NCI-H2029 treated with DMSO at 0.1 percent for 48 hours (cell line): ENCODE data around the gene LRRC15.
A peak's percentile ranks its signal among the peaks of the same experiment; 100 is the strongest.

Experiments
- DNase-seq: peaks from one replicate; lab custom pipeline; 2025; lab: John Stamatoyannopoulos, UW

Gene LRRC15

DNA sequence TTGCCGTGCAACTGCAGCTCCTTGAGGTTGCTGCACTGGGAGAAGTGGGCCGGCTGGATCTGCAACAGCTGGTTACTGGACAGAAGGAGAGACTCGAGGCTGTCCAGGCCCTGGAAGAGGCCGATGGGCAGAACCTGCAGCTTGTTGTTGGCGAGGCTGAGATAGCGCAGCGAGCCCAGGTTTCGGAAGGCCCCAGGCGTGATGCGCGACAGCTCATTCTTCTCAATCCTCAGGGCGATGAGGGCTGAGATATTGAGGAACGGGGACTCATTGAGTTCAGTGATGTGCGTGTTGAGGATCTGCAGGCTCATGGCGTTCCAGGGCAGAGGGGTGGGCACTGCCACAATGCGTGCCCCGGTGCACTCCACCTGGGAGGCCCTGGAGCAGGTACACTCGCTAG, 9.0 kb downstream of the LRRC15 start:
- no peak for DNase-seq

- no peak for DNase-seq
These were observed 11.9 kb downstream of the LRRC15 start for GRCh38 chr3:194357681-194358080.

GRCh38 chr3:194355379-194355778, 14.2 kb downstream of the LRRC15 start:
- no peak for DNase-seq

DNA sequence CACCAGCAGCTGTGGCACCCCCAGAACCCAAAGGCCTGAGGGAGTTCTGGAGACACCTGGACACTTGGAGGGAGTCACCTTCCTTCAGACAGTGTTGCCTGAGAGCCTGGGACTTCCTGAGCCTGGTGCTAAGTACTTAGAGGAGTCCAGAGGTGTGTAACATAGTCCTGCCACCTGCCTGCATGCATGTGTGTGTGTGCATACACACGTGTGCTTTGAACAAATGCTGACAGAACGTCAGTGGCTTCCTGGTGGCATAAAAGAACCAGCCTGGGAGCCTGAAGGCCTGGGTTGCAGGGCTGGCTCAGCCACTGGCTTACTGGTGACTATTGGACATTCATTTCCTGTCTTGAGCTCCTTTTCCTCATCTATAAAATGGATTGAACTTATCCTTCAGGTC, 15.2 kb downstream of the LRRC15 start:
- DNase-seq: no peak

GRCh38 chr3:194352667-194353246, 16.8 kb downstream of the LRRC15 start:
- no peak for DNase-seq

GRCh38 chr3:194351952-194352536, 17.5 kb downstream of the LRRC15 start:
- no peak for DNase-seq

- DNase-seq: no peak
These were observed 18.4 kb downstream of the LRRC15 start, which contains the start of gene CPN2 for GRCh38 chr3:194351080-194351672. Gene CPN2, minus strand, starts transcription at chr3:194351328. Its CDS starts 8,626 bp downstream, at chr3:194342702.

GRCh38 chr3:194350726-194351071, 18.8 kb downstream of the LRRC15 start:
- no peak for DNase-seq

DNA sequence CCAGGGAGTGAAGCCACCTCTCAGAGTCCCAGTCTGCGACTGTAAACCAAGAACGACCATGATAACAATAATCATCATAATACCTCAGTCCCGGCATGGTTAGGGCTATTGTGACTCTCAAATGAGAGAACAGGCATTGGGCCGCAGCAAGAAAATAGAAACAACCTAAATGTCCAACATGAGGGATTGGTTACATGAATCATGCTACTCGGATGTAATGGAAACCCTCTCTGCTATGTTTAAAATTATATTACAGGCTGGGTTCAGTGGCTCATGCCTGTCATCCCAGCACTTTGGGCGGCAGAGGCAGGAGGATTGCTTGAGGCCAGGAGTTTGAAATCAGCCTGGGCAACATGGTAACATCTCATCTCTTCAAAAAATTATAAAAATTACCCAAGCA, 21.2 kb downstream of the LRRC15 start:
- DNase-seq: no peak

- no peak for DNase-seq
These were observed 22.9 kb downstream of the LRRC15 start for GRCh38 chr3:194346621-194347020.

DNA sequence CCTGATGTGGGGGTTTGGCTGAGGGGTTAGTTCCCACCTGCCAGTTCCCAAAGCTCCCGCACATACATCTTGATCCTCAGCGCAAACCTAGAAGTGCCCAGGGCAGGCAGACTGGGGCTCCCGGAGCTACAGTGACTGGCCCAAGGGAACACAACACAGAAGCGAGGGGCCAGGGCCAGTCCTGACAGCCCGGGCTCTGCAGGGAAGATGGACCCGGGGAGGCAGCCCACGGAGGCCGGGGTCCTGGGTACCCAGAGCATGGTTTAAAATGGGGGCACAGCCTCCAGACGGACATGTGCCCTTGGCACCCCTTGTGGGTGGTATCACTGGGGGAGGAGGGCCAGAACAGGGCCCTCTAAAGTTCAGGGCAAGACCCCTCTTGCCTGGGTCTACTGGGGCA, 23.5 kb downstream of the LRRC15 start:
- DNase-seq: no peak

GRCh38 chr3:194344012-194344411, 25.5 kb downstream of the LRRC15 start:
- DNase-seq: peak; percentile 2

GRCh38 chr3:194343561-194343893, 26.0 kb downstream of the LRRC15 start:
- DNase-seq: no peak

- no peak for DNase-seq
These were observed 26.5 kb downstream of the LRRC15 start for GRCh38 chr3:194342861-194343560.

GRCh38 chr3:194340757-194341400, 28.7 kb downstream of the LRRC15 start:
- DNase-seq: no peak

GRCh38 chr3:194339840-194340239, 29.7 kb downstream of the LRRC15 start:
- DNase-seq: no peak

- no peak for DNase-seq
These were observed 30.2 kb downstream of the LRRC15 start for GRCh38 chr3:194339356-194339755.

- DNase-seq: no peak
These were observed 31.4 kb downstream of the LRRC15 start for GRCh38 chr3:194337965-194338753.

DNA sequence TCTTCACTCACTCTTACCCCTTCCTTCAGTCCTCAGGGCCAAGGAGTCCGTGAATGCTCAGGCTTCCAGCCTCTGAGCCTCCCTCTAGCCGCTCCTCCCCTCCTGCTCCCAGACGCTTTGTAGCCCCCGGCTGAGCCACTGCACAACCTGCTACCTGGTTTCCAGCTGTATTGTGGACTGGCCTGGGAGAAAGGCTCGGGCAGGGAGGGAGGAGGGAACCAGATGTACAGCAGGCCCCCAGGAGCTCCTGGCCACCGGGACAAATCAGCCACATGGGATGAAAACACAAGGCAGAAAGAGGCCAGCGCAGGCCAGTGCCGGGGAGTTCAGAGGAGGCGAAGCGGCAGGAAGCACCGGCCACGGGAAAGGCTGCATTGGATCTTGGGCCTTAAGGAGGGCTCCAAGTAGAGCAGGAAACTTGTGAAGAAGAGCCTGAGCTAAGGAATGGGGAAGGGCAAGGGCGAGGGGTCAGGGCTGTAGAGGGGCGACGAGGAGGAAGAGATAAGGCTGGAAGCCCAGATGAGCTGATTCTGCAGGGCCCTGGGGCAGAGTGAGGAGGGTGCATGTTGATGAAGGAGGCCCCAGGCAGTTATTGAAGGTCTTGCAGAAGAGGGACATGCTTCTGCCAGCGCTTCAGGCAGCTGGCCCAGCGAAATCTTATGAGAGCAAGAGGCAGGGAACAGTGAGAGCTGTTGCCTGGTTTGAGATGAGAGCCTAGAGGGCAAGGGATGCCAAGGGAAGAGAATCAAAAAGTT, 32.8 kb downstream of the LRRC15 start:
- no peak for DNase-seq

- no peak for DNase-seq
These were observed 35.6 kb downstream of the LRRC15 start for GRCh38 chr3:194333981-194334320.

DNA sequence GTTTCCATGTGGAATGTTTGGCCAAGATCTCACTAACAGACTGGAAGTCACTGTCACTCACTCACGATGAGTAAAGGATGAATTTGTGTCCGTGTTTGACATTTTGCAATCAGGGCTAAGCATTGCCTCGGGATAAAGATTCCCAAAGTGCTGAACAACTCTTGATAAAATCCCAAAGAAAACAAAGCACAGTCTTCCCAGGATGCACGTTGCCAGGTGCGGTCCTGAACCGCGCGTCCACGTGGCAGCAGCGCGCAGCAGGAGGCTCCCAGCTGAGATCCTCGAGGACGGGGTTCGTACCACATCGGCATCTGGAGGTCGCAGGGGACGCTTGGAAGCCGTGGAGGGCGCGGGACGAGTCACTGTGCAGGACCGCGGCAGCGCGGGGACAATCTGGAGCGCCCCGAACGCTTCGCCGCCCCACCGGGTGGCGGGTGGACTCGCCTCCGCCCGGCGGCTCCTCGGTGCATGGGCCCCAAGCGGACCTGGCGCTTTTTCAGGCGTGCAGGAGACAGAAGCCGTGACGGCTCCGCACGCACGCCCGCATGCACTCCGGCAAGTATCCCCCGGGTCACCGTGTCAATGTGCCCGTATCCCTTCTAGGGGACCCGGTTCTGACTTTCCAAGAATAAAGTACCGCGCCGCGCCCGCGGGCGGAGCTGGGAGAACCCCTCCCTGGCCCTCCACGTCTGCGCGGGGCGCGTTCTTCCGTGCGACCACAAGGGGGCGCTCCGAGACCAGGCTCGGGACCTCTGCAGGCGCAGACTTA, 36.1 kb downstream of the LRRC15 start:
- DNase-seq: no peak
